Activated CD4-positive, alpha-beta T cell treated with anti-CD3 and anti-CD28 coated beads, Interleukin-2, amount 10 ng/mL, durations not matched to agents 7 days and 5 days (primary cell): ENCODE measurements around the gene WIPF1. TPM values are rescaled to one million over a fixed set of nuclear protein-coding genes. Genes with fewer than 3 reads are reported as not detected.

Experiments
- CTCF ChIA-PET: fragments of 350-600 bp; sonication (Branson Sonifier 250); formaldehyde crosslinking; loops from one replicate; lab custom pipeline; 2021; ENCODE audit warnings: antibody characterized with exemption; lab: Charles Lee
- POLR2A ChIA-PET: fragments of 350-600 bp; sonication (Branson Sonifier 250); formaldehyde crosslinking; loops from one replicate; lab custom pipeline; 2021; ENCODE audit warnings: antibody characterized with exemption; lab: Charles Lee
- DNase-seq: peaks from one replicate; pipeline ENCODE4 v3.0.0-alpha.2; 2020
- H3K27ac Mint-ChIP-seq: one replicate; pipeline ENCODE4 v1.8.0; 2021; ENCODE audit warnings: mild to moderate bottlenecking, moderate library complexity, mixed read lengths
- H3K27me3 Mint-ChIP-seq: one replicate; pipeline ENCODE4 v1.8.0; 2021; ENCODE audit warnings: mixed read lengths
- H3K36me3 Mint-ChIP-seq: one replicate; pipeline ENCODE4 v1.8.0; 2021; ENCODE audit warnings: low read depth, mixed read lengths
- H3K4me1 Mint-ChIP-seq: one replicate; pipeline ENCODE4 v1.8.0; 2021; ENCODE audit warnings: mixed read lengths
- H3K4me3 Mint-ChIP-seq: one replicate; pipeline ENCODE4 v1.8.0; 2021; ENCODE audit warnings: mild to moderate bottlenecking, moderate library complexity, mixed read lengths
- H3K9me3 Mint-ChIP-seq: one replicate; pipeline ENCODE4 v1.8.0; 2021; ENCODE audit warnings: mixed read lengths
- total RNA-seq, 2 experiments: library from RNA; stranded (reverse); gene quantifications; one replicate each; pipeline ENCODE4 v1.2.3, GENCODE V29; 2021

WIPF1 gene
- total RNA-seq, 2 experiments from 2014 or later: 378 to 423 TPM

DNA sequence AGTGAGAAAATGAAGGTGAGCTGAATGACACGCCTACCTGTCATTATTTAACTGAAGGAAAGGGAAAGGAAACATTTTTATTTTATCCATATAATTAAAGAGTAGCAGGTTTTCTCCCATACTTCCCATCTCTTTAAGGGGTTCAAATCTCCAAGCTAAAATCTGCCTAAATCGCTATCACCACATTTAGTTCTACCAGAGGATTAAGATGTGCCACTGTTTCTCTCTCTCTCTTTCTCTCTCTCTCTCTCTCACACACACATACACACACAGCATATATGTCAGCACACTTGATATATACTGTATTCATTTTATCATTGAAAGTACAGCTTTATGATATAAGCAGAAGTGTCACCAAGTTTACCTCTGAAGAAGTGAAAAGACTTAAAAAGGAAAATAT, 3.1 kb downstream of the WIPF1 start:
- Mint-ChIP-seq H3K36me3 (peaks cover 77% of the 10 kb centered on the region), H3K9me3 (peaks cover 3% of the 10 kb centered on the region), H3K27ac (peak overlapping the region; percentile 99), H3K4me1 (peaks cover 54% of the 10 kb centered on the region), H3K27me3 (peaks cover 2% of the 10 kb centered on the region), H3K4me3 (peak overlapping the region; percentile 88)
- POLR2A ChIA-PET: interaction anchor here (0.6 to 5.4 kb wide), 4 partner anchors 29 to 616 kb away, joined by 3 to 53 read pairs (median 4); no protein-coding TSS in a partner anchor
- peak; percentile 3 for DNase-seq
- CTCF ChIA-PET: interaction anchor here (0.8 to 10.9 kb wide), 8 partner anchors 9 to 38 kb away, joined by 3 to 91 read pairs (median 4); no protein-coding TSS in a partner anchor

DNA sequence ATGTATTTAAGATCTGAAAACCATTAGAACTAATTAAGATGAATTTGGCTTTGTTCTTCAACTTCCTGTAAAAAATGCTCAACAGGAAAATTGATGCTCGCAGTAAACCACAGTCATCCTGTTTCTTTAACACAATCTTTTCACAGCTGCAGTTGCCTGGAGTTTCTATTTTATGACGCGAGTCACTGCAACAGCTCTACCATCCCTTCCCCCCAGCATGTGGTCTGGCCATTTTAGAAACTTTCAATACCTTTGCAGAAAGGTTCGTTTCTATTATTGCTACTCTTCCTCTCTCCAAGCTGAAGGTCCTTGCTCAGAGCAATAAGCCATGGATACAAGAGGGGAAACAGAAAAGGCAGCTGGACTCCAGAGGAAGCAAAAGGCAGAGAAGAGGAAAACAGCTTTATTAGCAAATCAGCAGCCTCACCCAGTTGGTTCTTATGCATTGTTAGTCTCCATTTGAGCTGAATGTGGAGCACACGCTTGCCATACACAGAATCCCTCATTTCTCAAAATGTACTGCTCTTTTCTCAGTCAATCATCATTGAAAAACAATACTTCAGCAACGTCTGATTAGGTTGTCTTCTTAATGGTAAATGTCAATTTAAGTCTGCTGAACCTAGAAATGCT, 3.9 kb downstream of the WIPF1 start:
- ChIA-PET POLR2A (interaction anchor here (0.6 to 5.4 kb wide), 5 partner anchors 15 to 615 kb away, joined by 3 to 53 read pairs (median 4); no protein-coding TSS in a partner anchor), CTCF (interaction anchor here (0.9 to 10.9 kb wide), 9 partner anchors 10 to 99 kb away, joined by 3 to 91 read pairs (median 4); no protein-coding TSS in a partner anchor)
- peak; percentile 88 for DNase-seq
- H3K4me3 Mint-ChIP-seq: peak overlapping the region; percentile 88
- H3K27me3 Mint-ChIP-seq: peaks cover 2% of the 10 kb centered on the region
- H3K27ac Mint-ChIP-seq: peak overlapping the region; percentile 99
- H3K36me3 Mint-ChIP-seq: peaks cover 79% of the 10 kb centered on the region
- peaks cover 54% of the 10 kb centered on the region for H3K4me1 Mint-ChIP-seq
- peaks cover 3% of the 10 kb centered on the region for H3K9me3 Mint-ChIP-seq

DNA sequence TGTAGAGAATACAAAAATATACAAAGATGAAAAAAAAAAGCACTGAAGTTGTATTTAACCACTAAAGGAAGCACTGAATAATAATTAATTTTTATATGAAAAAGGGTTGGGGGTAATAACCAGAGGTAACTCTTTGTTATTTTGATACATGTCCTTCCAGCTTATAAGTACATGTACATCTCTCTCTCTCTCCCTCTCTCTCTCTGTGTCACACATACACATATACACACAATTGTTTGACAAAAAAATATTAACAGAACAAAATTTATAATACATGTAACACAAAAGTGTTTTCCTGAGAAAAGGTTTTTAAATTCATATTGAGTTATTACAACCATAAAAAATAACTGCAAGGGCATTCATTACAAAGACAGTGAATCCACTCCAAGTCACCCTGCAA, 4.6 kb downstream of the WIPF1 start:
- ChIA-PET POLR2A (interaction anchor here (0.6 to 5.4 kb wide), 2 partner anchors 16 to 41 kb away, joined by 4 to 53 read pairs; no protein-coding TSS in a partner anchor), CTCF (interaction anchor here (1.1 to 10.9 kb wide), 7 partner anchors 12 to 100 kb away, joined by 3 to 91 read pairs (median 7); no protein-coding TSS in a partner anchor)
- peaks cover 83% of the 10 kb centered on the region for H3K36me3 Mint-ChIP-seq
- DNase-seq: no peak
- H3K9me3 Mint-ChIP-seq: peaks cover 3% of the 10 kb centered on the region
- H3K27ac Mint-ChIP-seq: peak overlapping the region; percentile 99
- peaks cover 2% of the 10 kb centered on the region for H3K27me3 Mint-ChIP-seq
- H3K4me3 Mint-ChIP-seq: peak overlapping the region; percentile 88
- peaks cover 56% of the 10 kb centered on the region for H3K4me1 Mint-ChIP-seq

DNA sequence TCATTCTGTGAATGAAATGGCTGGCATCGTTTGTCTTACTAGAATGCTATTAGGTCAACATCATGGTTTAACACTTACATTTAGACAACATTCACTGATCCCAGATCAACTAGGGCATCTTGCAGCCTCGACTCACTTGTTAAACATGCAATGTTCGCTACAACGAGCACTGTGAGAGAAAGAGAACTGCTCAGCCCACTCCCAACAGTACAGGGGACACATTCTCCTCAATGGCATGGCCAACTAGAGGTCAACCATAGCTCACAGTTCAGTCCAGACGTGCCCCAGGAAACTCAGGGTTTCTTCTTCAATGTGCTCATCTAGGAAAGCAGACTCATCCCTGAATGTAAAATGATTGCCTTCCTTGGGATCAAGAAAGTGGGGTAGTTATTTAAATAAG, 5.9 kb downstream of the WIPF1 start:
- peak overlapping the region; percentile 20 for H3K4me3 Mint-ChIP-seq
- peaks cover 75% of the 10 kb centered on the region for H3K36me3 Mint-ChIP-seq
- peaks cover 3% of the 10 kb centered on the region for H3K9me3 Mint-ChIP-seq
- ChIA-PET POLR2A (no interaction called here), CTCF (interaction anchor here (1.1 to 1.7 kb wide), 3 partner anchors 11 to 111 kb away, joined by 3 to 8 read pairs (median 6); no protein-coding TSS in a partner anchor)
- DNase-seq: no peak
- H3K27ac Mint-ChIP-seq: peak overlapping the region; percentile 83
- peaks cover 2% of the 10 kb centered on the region for H3K27me3 Mint-ChIP-seq
- peaks cover 63% of the 10 kb centered on the region for H3K4me1 Mint-ChIP-seq

DNA sequence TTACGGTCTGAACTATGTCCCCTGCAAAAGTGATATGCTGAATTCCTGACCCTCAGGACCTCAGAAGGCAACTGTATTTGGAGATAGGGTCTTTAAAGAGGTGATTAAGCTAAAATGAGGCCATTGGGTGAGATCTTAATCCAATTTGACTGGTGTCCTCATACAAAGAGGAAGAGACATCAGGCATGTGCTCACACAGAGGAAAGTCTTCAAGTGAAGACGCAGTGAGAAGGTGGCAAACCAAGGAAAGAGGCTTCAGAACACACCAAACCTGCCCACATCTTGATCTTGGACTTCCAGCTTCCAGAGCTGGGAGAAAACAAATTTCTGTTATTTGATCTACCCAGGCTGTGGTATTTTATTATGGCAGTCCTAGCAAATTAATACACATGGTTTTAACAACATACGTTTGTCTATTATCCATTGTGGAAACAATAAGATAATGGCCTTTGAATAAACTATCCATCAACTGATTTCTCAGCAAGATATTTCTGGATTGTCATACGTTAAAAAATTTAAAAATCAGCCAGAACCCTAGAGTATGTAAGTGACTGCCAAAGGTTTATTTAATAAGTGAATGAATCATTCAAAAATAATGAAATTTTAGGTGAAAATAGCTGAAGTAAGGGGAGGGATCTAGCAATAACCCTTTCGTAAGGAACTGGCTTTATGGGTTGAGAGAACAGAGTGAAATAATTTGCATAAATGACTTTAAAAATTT, 6.5 kb downstream of the WIPF1 start:
- peak; percentile 5 for DNase-seq
- peaks cover 2% of the 10 kb centered on the region for H3K27me3 Mint-ChIP-seq
- H3K36me3 Mint-ChIP-seq: peaks cover 72% of the 10 kb centered on the region
- H3K27ac Mint-ChIP-seq: peak overlapping the region; percentile 83
- peaks cover 3% of the 10 kb centered on the region for H3K9me3 Mint-ChIP-seq
- CTCF ChIA-PET: interaction anchor here (1.1 to 1.7 kb wide), 3 partner anchors 10 to 111 kb away, joined by 3 to 8 read pairs (median 6); no protein-coding TSS in a partner anchor
- H3K4me1 Mint-ChIP-seq: peaks cover 68% of the 10 kb centered on the region
- POLR2A ChIA-PET: no interaction called here
- H3K4me3 Mint-ChIP-seq: peak overlapping the region; percentile 29

DNA sequence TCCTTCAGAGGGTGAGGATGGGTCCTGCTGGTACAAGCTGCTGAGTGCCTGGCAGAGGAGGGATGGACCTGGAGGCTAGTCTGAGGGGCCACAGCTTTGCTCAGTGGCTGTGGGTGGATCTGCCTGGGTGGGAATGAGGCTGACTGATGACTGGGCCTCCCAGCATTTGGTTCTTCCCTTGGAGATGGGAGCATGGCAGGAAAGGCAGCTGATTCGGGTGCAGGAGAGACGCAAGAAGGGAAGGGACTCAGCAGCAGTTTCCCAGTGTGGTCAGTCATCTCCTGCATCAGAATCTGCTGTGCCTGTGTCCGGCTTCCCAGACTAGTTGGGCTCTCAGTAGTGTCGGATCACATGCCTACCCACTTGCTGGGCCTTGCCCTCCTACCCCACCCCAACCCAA, 7.3 kb downstream of the WIPF1 start:
- peak overlapping the region; percentile 35 for H3K4me3 Mint-ChIP-seq
- ChIA-PET POLR2A (interaction anchor here (0.6 kb wide), 1 partner anchor 17 kb away, joined by 7 read pairs; no protein-coding TSS in a partner anchor), CTCF (no interaction called here)
- H3K27ac Mint-ChIP-seq: peak overlapping the region; percentile 83
- H3K36me3 Mint-ChIP-seq: peaks cover 71% of the 10 kb centered on the region
- peak; percentile 3 for DNase-seq
- peaks cover 71% of the 10 kb centered on the region for H3K4me1 Mint-ChIP-seq
- peaks cover 3% of the 10 kb centered on the region for H3K9me3 Mint-ChIP-seq
- peaks cover 2% of the 10 kb centered on the region for H3K27me3 Mint-ChIP-seq

DNA sequence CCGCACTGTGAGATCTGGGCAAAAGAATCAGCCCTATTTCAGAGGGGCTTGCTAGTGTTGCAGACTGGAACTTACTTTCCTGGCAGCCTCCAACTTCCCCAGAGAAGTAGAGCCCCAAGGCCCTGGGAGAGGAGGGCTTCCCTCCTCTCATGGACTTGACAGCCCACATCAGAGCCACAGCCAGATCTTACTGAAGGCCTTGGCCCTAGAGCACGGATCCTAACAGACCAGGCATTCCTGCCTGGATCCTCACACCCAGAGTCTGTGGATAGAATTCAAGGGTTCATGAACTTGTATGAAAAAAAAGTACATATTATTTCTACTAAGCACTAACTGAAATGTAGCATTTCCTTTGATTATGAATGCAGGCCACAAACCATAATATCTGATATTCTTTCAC, 8.3 kb downstream of the WIPF1 start:
- H3K27me3 Mint-ChIP-seq: no peaks in the 10 kb centered on the region
- H3K36me3 Mint-ChIP-seq: peaks cover 73% of the 10 kb centered on the region
- no peak for DNase-seq

DNA sequence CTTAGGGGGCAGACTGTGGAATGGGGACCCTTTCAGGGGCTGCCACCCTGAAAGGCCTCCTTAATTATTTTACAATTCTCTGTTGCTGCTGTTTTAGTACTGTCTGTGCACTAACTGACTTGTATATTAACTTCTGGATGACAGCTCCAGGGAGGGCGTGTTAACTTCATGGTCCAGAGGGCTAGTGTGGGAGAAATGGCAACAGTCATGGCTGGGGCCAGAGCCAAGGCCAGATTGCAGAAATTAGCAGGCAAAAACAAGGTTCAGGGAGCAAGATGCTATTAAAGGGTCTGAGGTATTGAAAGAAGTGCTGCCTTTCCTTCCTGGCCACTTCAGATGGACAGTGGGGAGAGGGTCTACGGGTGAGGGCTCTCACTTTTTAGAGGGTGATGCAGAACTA, 9.1 kb downstream of the WIPF1 start:
- ChIA-PET POLR2A (no interaction called here), CTCF (interaction anchor here (1.2 to 1.5 kb wide), 2 partner anchors 9 to 54 kb away, joined by 3 to 5 read pairs; partner anchors contain the start of gene WIPF1)
- Mint-ChIP-seq H3K27ac (peak overlapping the region; percentile 76), H3K9me3 (peaks cover 3% of the 10 kb centered on the region), H3K27me3 (no peaks in the 10 kb centered on the region), H3K4me1 (peaks cover 73% of the 10 kb centered on the region), H3K4me3 (no peak overlapping the region), H3K36me3 (peaks cover 72% of the 10 kb centered on the region)
- no peak for DNase-seq

More for the DNA sequence above, 8.3 kb downstream of the WIPF1 start:
- H3K4me1 Mint-ChIP-seq: peaks cover 75% of the 10 kb centered on the region
- peak overlapping the region; percentile 76 for H3K27ac Mint-ChIP-seq
- peak overlapping the region; percentile 5 for H3K4me3 Mint-ChIP-seq
- ChIA-PET POLR2A (no interaction called here), CTCF (interaction anchor here (1.2 to 1.5 kb wide), 2 partner anchors 8 to 53 kb away, joined by 3 to 5 read pairs; partner anchors contain the start of gene WIPF1)
- H3K9me3 Mint-ChIP-seq: peaks cover 3% of the 10 kb centered on the region

DNA sequence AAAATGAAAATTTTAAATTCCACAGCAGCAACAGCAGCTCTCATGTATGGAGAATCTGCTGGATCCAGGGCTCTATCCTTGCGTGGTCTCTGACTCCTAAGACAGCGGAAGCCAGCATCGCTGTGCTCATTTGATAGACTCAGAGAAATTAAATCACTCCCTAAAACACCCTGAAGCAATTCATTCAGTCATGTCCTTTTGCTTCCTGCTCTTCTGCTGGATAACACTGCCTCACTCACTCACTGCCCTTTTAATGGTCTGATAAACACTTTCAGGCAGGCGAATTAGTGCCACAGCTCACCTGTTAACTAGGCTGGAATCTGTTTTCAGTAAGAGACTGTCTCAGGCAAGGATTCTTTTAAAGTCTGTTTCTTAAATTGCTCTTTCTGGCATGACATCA, 10.0 kb downstream of the WIPF1 start:
- Mint-ChIP-seq H3K36me3 (peaks cover 73% of the 10 kb centered on the region), H3K27ac (peak overlapping the region; percentile 76), H3K4me3 (no peak overlapping the region), H3K9me3 (peaks cover 3% of the 10 kb centered on the region), H3K27me3 (no peaks in the 10 kb centered on the region), H3K4me1 (peaks cover 75% of the 10 kb centered on the region)
- no peak for DNase-seq
- ChIA-PET CTCF (interaction anchor here (1.7 kb wide), 1 partner anchor 19 kb away, joined by 7 read pairs; no protein-coding TSS in a partner anchor), POLR2A (interaction anchor here (0.6 kb wide), 1 partner anchor 8 kb away, joined by 3 read pairs; no protein-coding TSS in a partner anchor)

DNA sequence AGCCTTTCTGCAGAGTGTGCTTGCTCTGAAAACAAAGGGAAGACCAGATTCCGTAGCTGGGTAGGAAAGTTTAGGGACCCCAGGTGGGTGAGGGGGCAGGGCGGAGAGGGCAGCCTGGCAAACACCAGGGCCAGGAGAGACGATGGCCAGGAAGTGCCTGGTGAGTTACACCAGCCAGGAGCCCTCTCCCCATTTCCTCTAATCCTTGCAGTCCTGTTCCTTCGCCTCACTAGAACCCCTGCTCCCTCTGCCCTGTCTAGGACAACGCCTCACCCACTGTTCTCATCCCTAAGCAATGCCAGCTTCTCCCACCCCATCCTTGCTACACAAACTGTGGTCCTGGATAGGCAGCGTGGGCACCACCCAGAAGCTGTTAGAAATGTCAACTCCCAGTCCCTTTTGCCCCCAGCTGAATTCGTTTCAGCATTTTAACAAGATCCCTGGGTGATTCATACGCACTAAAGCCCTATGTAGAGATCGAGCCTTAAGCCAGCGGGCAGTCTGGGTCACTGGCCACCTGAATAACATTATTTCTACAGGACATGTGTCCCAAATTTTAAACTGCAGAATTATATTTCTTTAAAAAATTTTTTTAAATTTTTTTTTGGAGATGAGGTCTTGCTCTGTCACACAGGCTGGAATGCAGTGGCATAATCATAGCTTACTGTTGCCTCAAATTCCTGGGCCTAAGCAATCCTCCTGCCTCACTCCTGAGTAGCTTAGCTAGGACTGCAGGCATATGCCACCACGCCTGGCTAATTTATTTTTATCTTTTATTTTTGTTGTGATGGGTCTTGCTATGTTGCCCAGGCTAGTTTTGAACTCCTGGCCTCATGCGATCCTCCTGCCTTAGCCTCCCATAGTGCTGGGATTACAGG, 10.9 kb downstream of the WIPF1 start:
- H3K27ac Mint-ChIP-seq: peak overlapping the region; percentile 74
- POLR2A ChIA-PET: interaction anchor here (0.6 kb wide), 1 partner anchor 8 kb away, joined by 3 read pairs; no protein-coding TSS in a partner anchor

DNA sequence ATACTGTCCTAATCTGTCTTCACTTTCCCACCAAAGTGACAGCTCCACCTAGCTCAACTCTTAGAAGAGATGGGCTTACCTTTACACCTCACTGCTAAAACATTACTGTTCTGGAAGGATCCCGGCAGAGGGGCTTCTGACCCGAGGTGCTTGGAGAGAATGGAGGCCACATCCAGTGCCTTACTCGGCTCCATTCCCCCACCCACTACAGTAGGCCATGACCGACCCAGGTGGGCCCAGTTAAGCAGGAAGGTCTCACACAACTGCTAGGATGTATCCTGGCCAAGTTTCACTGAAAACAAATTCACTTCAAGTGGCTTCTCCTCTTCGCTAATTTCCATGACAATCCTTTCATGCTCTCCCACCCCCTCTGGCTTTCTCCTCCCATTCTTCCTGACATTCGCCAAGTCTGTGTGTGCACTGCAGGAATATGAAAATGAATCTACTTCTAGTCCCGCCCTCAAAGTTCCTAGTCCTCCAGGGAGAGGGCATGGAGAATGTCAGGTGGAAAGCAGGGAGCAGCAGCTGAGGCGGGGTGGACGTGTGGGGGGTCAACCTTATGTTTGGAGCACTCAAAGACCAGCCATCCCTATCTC, 11.8 kb downstream of the WIPF1 start:
- Mint-ChIP-seq H3K4me1 (peaks cover 73% of the 10 kb centered on the region), H3K4me3 (no peak overlapping the region), H3K36me3 (peaks cover 73% of the 10 kb centered on the region), H3K27ac (peak overlapping the region; percentile 32), H3K27me3 (no peaks in the 10 kb centered on the region), H3K9me3 (no peaks in the 10 kb centered on the region)
- ChIA-PET CTCF (interaction anchor here (1.1 kb wide), 1 partner anchor 38 kb away, joined by 3 read pairs; no protein-coding TSS in a partner anchor), POLR2A (no interaction called here)
- no peak for DNase-seq

More for the DNA sequence above, 10.9 kb downstream of the WIPF1 start:
- Mint-ChIP-seq H3K9me3 (peaks cover under 1% of the 10 kb centered on the region), H3K36me3 (peaks cover 75% of the 10 kb centered on the region), H3K4me3 (no peak overlapping the region), H3K4me1 (peaks cover 76% of the 10 kb centered on the region), H3K27me3 (no peaks in the 10 kb centered on the region)
- CTCF ChIA-PET: interaction anchor here (0.6 to 1.7 kb wide), 2 partner anchors 11 to 18 kb away, joined by 3 to 7 read pairs; no protein-coding TSS in a partner anchor
- no peak for DNase-seq
